ENCODE results near the gene KCNJ14. TPM values are rescaled to one million over a fixed set of nuclear protein-coding genes. Genes with fewer than 3 reads are reported as not detected.
A peak's percentile ranks its signal among the peaks of the same experiment; 100 is the strongest.

Gene KCNJ14
- total RNA-seq, 4 donors from 2014 or later: 0.57 to 1.3 (median 0.92) TPM

DNA sequence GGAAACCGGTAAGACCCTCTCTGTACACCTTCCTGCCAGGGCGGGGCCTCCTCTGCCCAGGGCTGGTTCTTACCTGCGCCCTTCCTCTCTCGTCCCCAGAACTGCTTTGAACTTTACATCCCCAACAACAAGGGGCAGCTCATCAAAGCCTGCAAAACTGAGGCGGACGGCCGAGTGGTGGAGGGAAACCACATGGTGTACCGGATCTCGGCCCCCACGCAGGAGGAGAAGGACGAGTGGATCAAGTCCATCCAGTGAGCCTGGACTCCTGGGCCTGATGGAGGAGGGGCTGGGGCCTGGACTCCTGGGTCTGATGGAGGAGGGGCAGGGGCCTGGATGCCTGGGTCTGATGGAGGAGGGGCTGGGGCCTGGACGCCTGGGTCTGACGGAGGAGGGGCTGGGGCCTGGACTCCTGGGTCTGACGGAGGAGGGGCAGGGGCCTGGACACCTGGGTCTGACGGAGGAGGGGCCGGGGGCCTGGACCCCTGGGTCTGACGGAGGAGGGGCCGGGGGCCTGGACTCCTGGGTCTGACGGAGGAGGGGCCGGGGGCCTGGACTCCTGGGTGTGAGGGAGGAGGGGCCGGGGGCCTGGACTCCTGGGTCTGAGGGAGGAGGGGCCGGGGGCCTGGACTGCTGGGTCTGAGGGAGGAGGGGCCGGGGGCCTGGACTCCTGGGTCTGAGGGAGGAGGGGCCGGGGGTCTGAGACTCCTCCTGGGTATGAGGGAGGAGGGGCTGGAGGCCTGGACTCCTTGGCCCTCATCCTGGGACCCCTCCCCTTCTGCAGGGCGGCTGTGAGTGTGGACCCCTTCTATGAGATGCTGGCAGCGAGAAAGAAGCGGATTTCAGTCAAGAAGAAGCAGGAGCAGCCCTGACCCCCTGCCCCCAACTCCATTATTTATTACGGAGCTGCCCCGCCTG lies 23.2 kb downstream of the KCNJ14 start:
- intact Hi-C loops (cut with DNase I): no loop called here
- no peak for TF ChIP-seq POLR2A (IDR thresholded peaks at IDR 0.05)
- H3K4me3 ChIP-seq: no peak overlapping the region
- H3K27ac ChIP-seq: no peak overlapping the region
- H3K4me1 ChIP-seq: peaks cover 15 to 32% (median 26%) of the 10 kb centered on the region in 3 donors
- no peak for DNase-seq
- WGBS, 2 donors: 85 to 87% methylated on average over 4 to 12 of the region's 29 CpGs
- H3K9me3 ChIP-seq: no peaks in the 10 kb centered on the region
- H3K27me3 ChIP-seq: no peaks in the 10 kb centered on the region
- H3K36me3 ChIP-seq: peaks cover 30 to 58% (median 37%) of the 10 kb centered on the region in 3 donors

DNA sequence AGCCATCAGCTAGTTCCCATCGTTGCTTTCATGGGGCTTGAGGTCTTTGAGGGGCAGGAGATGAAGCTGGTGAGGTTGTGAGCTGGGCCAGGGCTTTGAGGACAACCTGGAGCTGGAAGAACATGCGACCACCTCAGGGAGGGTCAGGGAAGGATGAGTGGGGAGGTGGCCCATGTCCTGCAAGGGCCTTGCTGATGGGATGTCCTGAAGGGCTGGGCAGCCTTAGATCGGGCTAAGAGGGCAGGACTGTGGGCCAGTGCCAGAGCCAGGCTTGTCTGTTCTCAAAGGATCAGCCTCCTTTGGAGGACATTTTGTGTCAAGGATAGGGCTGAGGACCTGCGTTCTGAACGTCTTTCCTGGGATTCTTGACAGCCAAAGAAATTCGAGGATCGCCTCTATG lies 24.3 kb downstream of the KCNJ14 start:
- peaks cover 19 to 47% (median 26%) of the 10 kb centered on the region in 3 donors for H3K36me3 ChIP-seq
- no peak for DNase-seq
- no peaks in the 10 kb centered on the region for H3K27me3 ChIP-seq
- H3K9me3 ChIP-seq: no peaks in the 10 kb centered on the region
- intact Hi-C loops (cut with DNase I): no loop called here
- peak overlapping the region in 3 of 4 donors; percentile 54 to 70 (median 66) for H3K4me3 ChIP-seq
- H3K27ac ChIP-seq: peak overlapping the region; percentile 68 to 93 (median 90)
- 79 to 85% methylated on average over 3 to 7 of the region's 7 CpGs for WGBS, 2 donors
- H3K4me1 ChIP-seq: peaks cover 15 to 32% (median 26%) of the 10 kb centered on the region in 3 donors
- TF ChIP-seq POLR2A (IDR thresholded peaks at IDR 0.05): no peak
- TF ChIP-seq, protein P1, sequence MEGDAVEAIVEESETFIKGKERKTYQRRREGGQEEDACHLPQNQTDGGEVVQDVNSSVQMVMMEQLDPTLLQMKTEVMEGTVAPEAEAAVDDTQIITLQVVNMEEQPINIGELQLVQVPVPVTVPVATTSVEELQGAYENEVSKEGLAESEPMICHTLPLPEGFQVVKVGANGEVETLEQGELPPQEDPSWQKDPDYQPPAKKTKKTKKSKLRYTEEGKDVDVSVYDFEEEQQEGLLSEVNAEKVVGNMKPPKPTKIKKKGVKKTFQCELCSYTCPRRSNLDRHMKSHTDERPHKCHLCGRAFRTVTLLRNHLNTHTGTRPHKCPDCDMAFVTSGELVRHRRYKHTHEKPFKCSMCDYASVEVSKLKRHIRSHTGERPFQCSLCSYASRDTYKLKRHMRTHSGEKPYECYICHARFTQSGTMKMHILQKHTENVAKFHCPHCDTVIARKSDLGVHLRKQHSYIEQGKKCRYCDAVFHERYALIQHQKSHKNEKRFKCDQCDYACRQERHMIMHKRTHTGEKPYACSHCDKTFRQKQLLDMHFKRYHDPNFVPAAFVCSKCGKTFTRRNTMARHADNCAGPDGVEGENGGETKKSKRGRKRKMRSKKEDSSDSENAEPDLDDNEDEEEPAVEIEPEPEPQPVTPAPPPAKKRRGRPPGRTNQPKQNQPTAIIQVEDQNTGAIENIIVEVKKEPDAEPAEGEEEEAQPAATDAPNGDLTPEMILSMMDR (IDR thresholded peaks at IDR 0.05): no peak

DNA sequence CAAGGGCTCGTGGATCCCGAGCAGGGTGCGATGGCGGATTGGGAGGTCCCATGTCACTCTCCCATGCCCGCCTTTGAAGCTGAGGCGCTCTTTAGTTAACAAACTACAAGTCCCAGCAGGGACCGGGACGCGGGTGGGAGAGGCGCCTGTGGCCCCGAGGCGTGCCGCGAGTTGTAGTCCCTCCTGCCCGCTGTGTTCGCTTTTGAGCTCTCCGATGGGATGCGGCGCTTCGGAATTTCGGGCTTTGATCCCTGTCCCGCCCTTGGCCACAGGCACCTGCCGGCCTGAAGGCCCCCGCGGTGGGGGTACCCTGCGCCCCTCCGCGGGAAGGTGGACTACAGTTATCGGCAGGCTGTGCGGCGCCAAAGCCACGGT lies 24.8 kb downstream of the KCNJ14 start:
- intact Hi-C loops (cut with DNase I): no loop called here
- WGBS, 2 donors: 7% methylated on average over 9 of the region's 32 CpGs; no CpG with 5 or more reads in 1 of the 2 donors

DNA sequence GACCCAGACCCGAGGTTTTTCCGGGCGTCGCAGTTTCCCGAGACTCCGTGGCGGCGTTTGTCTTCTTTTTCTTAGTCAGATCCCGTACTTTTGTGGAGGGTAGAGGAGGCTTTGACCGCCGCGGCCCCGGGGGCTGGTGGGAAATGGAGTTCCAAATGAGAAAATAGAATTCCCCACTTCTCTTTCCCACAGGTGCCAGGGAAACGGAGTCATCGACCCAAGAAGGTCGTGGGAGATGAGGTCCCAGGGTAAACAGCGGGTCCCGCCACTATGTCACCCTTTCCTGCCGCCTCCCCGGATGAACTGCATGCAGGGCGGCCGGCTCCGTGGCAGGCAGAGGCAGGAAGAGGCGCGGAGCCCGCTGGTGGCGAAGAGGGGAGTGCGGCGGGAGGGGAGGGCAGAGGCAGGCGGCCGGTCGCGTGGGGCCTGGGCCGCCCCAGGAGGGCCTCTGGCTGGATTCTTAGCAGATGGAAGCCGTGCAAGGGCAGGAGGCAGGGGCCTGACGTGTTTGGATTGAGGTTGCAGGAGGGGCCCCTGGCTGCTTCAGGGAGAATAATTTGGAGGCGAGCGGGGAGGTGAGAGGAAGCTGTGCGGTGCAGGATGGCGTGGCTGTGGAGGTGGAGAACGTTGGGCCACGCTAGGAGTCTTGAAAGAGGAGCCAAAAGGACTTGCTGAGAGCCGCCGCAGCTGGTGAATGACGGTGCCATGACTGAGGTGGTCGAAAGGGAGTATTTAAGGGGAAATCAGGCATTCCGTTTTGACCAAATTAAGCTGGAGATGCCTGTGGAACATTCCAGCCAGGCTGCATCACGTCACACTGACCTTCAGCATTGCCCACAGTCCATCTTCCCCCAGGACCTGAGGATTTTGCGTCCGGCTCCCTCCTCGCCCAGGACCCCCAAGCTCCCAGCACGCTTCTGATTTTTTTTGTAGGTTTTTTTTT lies 25.5 kb downstream of the KCNJ14 start:
- no peak for TF ChIP-seq POLR2A (IDR thresholded peaks at IDR 0.05)
- TF ChIP-seq, protein P1 (IDR thresholded peaks at IDR 0.05): no peak
- 24 to 45% methylated on average over 11 to 24 of the region's 52 CpGs for WGBS, 2 donors
- Histone ChIP-seq H3K27ac (peak overlapping the region; percentile 68 to 93 (median 90)), H3K36me3 (peaks cover 7 to 40% (median 15%) of the 10 kb centered on the region in 3 donors), H3K27me3 (no peaks in the 10 kb centered on the region), H3K9me3 (no peaks in the 10 kb centered on the region), H3K4me3 (peak overlapping the region; percentile 25 to 70 (median 60)), H3K4me1 (peaks cover 15 to 32% (median 26%) of the 10 kb centered on the region in 3 donors)
- no peak for DNase-seq
- intact Hi-C loops (cut with DNase I): no loop called here

More for the DNA sequence above, 24.8 kb downstream of the KCNJ14 start:
- H3K27ac ChIP-seq: peak overlapping the region; percentile 68 to 93 (median 90)
- no peaks in the 10 kb centered on the region for H3K27me3 ChIP-seq
- no peaks in the 10 kb centered on the region for H3K9me3 ChIP-seq
- H3K4me3 ChIP-seq: peak overlapping the region; percentile 25 to 70 (median 60)
- H3K36me3 ChIP-seq: peaks cover 14 to 45% (median 21%) of the 10 kb centered on the region in 3 donors
- DNase-seq: no peak
- TF ChIP-seq, protein P1 (IDR thresholded peaks at IDR 0.05): no peak
- peak in 1 of 4 donors; percentile 19 for TF ChIP-seq POLR2A (IDR thresholded peaks at IDR 0.05)
- H3K4me1 ChIP-seq: peaks cover 15 to 32% (median 26%) of the 10 kb centered on the region in 3 donors

DNA sequence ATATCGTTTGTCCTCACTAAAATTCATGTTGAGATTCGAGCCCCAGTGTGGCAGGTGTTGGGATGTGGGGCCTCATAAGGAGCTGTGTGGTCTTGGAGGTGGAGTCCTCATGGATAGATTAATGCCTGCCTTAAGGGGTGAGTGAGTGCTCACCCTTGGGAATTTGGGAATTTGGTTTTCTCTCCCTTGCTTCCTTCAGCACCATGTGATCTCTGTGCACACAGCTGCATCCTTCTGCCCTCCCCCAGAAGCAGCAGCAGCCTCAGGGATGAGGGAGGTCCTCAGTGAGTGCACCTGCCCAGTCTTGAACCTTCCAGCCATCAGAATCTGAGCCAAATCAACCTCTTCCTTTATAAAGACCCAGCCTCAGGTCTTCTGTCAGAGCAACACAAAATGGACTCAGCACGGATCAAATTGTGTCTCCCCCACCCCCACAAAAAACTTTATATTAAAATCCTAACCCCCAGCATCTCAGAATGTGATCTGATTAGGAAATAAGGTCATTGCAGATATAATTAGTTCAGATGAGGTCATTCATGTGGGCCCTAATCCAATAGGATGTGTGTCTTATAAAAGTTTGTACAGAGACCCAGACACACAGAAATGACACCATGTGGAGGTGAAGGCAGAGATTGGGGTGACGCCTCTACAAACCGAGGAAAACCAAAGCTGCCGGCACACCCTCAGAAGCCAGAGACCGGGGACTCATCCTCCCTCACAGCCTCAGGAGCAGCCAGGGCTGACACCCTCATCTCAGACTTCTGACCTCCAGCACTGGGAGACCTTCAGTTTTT lies 26.7 kb downstream of the KCNJ14 start:
- H3K27me3 ChIP-seq: no peaks in the 10 kb centered on the region
- H3K36me3 ChIP-seq: peaks cover 5 to 28% (median 13%) of the 10 kb centered on the region in 3 donors
- peak overlapping the region in 1 of 4 donors; percentile 93 for H3K27ac ChIP-seq
- intact Hi-C loops (cut with DNase I): no loop called here
- TF ChIP-seq, protein P1 (IDR thresholded peaks at IDR 0.05): no peak
- no peak for TF ChIP-seq POLR2A (IDR thresholded peaks at IDR 0.05)
- DNase-seq: no peak
- 54 to 66% methylated on average over 6 to 7 of the region's 7 CpGs for WGBS, 2 donors
- peaks cover 15 to 41% (median 27%) of the 10 kb centered on the region in 3 donors for H3K4me1 ChIP-seq
- no peak overlapping the region for H3K4me3 ChIP-seq
- H3K9me3 ChIP-seq: no peaks in the 10 kb centered on the region

All from esophagus squamous epithelium (tissue), 5 donors.